D341Med (cell line): ENCODE measurements around the gene LSM12.
A peak's percentile ranks its signal among the peaks of the same experiment; 100 is the strongest.
"Not testable (repeated sequence)": the region's sequence is repeated elsewhere in the genome, so short reads cannot be mapped to it uniquely, and the experiment has no call there.

Source experiments
- DNase-seq: peaks from one replicate; pipeline ENCODE4 v3.0.0; 2012; ENCODE audit warnings: low spot score

Gene LSM12

GRCh38 chr17:44076716-44077594 lies 10.5 kb upstream of the LSM12 start:
- DNase-seq: peak; percentile 48

- no peak for DNase-seq
Observed at GRCh38 chr17:44075598-44076293, 9.3 kb upstream of the LSM12 start.

- no peak for DNase-seq
Observed at GRCh38 chr17:44074911-44075285, 8.4 kb upstream of the LSM12 start.

GRCh38 chr17:44074231-44074910 lies 7.9 kb upstream of the LSM12 start:
- no peak for DNase-seq

DNA sequence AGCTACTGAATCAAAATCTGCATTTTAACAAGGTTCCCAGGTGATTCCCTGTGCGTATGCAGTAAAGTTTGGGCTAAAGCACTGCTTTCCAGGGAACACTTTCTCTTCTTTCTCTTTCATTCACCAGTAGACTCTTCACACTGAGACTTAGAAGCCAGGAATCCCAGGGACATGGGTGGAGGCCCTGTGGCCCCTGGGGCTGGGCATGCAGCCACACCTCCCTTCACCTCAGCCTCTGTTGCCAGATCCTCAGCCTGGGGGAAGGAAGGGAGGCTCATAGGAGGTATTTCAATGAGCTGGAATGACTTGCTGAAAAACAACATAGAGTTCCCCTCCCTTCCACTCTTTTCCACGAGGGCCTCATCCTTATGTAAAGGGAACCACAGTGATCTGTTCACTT lies 5.3 kb upstream of the LSM12 start:
- peak; percentile 36 for DNase-seq

DNA sequence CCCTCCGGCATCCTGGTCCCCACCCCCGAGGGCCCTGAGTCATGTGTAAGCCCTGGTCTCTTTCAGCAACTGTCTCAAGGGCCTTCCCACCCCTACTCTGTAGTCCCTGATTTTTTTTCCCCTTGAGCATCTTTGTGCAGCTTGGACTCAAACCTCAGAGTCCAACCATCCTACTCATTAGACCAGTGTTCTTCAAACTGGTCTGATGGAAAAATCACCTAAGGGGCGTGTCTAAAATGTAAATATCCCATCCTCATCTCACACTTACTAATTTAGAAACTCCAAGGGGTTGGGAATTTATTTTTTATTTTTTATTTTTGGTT lies 4.7 kb upstream of the LSM12 start:
- no peak for DNase-seq

DNA sequence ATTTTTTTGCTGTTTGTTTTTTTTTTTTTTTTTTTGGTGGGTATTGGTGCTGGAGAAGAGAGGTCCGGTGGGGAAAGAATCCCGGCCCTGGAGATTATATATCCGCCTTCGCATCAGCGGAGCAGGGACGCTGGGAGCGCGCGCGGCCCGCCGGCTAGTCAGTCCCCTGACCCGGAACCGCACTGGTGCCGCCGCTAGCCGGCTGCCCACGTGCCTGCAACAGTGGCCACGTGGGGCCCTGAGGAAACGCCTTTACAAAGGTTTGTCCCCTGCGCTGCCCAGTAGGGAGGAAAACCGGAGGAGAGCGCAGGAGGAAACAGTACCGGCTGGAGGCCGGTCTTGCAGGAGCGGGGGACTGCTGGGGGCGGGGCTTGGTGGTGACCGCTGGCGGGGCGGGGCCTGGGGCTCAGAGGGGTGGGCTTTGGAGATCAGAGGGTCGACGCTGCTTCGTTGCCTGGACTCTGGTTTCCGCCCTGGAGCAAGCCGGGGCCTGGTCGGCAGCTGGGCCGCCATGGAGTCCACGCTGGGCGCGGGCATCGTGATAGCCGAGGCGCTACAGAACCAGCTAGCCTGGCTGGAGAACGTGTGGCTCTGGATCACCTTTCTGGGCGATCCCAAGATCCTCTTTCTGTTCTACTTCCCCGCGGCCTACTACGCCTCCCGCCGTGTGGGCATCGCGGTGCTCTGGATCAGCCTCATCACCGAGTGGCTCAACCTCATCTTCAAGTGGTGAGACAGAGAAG lies 4.2 kb upstream of the LSM12 start, which contains the start of gene G6PC3:
G6PC3 (plus strand) TSS at position 281 of the 743 bp plus-strand sequence; CDS start at position 512, 231 bp downstream.
- DNase-seq: peak; percentile 99

DNA sequence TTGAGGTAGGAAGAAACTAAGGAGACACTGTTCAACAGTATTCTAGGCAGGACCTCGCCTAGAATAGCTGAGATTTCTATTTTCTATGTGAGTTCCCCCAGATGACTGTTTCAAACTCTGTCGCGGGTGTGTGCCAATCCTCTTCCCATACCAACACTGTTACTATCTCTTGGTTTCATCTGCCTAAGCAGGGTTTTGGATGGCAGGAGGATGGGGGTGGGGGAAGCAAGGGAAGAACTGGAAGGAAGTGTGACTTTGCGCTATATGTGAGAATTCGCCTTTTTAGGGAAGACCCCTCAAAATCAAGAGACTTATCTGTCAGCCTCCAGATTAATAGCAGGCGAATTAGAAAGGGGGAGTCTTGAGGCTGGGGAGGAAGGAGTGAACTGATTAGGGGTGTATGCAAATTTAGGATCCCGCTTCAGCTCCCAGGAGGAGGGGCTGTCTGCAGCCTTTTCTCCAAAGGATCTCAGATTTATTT lies 3.5 kb upstream of the LSM12 start:
- DNase-seq: no peak

DNA sequence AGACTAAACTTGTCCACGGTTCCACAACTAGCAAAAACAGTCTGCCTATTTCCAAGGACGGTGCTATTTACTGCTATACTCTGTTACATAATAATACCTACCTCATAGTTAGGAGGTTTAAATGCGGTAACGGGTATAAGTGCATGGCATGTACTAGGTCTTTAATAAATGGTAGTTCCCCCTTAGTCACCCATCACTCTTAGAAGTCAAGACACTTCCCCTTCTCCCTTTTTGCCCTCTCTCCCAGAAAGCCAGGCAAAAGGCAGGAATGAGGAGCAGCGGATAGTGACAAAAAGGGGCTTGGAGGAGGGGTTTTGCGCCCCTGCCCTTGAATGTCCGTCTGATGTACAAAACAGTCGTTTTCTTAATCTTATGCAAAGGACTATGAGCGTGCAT lies 1.1 kb upstream of the LSM12 start:
- DNase-seq: no peak

DNA sequence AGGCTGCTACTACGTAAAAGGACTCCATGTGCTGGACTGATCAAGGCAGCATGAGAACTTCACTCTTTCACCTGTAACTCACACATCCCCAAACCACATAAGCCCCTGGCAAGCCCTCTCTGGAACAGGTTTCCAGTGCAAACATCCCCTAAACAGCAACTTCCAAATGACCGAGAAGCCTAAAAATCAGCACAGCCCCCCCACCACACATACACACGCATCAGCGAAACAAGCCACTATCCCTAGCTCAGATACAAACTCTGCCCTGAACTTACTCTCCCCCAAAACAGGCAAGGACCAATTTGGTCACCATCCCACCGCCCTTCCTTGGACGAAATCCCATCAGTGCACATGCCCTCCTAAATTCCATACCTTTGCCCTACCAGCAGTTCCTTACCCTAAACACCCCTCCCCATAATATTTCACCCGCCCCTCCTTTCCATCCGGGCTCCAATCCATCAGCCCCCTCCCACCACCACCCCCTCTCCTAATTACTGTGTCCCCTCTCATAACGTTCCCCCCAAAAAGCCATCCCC lies 735 bp downstream of the LSM12 start:
- DNase-seq: peak; percentile 27

- DNase-seq: no peak
Observed at GRCh38 chr17:44063704-44064639, 2.5 kb downstream of the LSM12 start.

DNA sequence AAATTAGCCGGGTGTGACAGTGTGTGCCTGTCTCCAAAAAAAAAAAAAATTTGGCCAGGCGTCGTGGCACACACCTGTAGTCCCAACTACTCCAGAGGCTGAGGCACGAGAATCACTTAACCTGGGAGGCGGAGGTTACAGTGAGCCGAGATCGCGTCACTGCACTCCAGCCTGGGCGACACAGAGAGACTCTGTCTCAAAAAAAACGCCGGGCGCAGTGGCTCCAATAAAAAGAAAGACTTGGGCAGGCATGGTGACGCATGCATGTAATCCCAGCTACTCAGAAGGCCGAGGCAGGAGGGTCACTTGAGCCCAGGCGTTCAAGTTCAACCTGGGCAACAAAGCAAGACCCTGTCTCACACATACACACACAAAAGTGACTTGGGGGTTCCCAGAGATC lies 3.6 kb downstream of the LSM12 start:
- no peak for DNase-seq

DNA sequence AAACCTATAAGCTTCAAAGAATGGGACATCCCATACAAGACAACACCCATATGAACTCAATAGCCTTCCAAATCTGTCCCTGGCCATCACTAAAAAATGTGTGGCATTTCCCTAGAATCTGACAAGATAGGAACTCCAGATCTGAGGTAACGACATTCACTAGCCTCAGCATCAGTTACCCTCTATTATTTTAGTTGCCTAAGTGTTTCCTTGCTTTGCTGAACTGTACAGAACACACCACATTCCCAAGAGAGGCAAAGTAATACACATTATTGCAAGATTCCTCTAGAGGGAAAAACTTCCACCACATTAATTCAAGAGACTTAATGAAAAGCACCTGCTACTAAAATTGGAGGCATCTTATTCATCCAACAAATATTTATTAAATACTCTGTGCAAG lies 5.0 kb downstream of the LSM12 start:
- no peak for DNase-seq

DNA sequence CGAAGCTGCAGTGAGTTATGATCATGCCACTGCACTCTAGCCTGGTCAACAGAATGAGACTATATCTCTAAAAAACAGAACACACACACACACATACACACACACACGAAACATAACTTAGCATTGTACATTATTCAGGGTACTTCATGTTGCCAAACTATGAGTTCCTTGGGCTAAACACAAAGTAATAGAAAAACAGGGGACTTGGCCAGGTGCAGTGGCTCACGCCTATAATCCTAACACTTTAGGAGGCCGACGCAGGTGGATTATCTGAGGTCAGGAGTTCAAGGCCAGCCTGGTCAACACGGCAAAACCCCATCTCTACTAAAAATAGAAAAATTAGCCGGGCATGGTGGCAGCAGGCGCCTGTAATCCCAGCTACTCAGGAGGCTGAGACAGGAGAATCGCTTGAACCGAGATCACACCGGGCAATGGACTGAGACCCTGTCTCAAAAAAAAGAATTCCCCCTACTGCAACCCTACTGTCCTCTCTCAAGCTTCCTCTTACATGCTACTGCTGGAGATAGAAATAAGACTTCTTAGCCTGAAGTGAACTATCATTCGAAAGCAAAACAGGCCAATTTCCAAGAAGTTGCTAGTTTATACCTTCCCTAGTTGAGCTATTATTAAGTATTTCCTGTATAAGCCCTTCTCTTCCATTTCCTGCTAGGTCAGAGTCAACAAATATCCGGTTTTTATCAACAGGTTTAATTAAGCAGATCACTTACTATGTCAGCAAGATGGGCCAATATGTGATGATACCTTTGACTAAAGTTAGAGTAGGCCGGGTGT lies 7.2 kb downstream of the LSM12 start:
- no peak for DNase-seq

GRCh38 chr17:44053125-44053872 lies 13.2 kb downstream of the LSM12 start:
- DNase-seq: no peak

- DNase-seq: peak; percentile 38
Observed at GRCh38 chr17:44049294-44050060, 17.0 kb downstream of the LSM12 start.

DNA sequence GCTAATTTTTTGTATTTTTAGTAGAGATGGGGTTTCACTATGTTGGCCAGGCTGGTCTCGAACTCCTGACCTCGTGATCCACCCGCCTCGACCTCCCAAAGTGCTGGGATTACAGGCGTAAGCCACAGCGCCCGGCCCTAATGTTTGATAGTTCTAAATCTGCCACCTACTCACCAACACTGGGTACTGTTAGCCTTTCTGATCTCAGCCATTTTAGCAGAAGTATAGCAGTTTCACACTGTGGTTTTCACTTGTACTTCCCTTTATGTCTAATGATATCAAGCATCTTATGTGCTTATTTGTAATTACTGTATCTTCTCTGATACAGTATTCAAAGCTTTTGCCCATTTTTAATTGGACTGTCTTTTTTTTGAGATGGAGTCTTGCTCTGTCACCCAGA lies 19.6 kb downstream of the LSM12 start:
- not testable (repeated sequence) for DNase-seq

DNA sequence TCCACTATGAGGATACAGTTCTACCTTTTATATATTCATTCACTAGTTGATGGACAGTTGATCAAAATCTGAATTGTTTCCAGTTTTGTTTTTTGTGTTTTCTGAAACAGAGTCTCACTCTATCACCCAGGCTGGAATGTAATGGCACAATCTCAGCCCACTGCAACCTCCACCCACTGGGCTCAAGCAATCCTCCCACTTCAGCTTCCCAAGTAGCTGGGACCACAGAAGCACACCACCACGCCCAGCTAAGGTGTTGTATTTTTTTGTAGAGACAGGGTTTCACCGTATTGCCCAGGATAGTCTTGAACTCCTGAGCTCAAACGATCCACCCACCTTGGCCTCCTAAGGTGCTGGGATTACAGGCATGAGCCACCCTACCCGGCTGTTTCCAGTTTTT lies 21.0 kb downstream of the LSM12 start:
- no peak for DNase-seq
